ENCODE measurements around the gene MSANTD3. TPM values are rescaled to one million over a fixed set of nuclear protein-coding genes. Genes with fewer than 3 reads are reported as not detected.
A peak's percentile ranks its signal among the peaks of the same experiment; 100 is the strongest.
"Not testable (repeated sequence)": the region's sequence is repeated elsewhere in the genome, so short reads cannot be mapped to it uniquely, and the experiment has no call there.

Gene MSANTD3, protein sequence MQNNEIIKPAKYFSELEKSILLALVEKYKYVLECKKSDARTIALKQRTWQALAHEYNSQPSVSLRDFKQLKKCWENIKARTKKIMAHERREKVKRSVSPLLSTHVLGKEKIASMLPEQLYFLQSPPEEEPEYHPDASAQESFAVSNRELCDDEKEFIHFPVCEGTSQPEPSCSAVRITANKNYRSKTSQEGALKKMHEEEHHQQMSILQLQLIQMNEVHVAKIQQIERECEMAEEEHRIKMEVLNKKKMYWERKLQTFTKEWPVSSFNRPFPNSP
- total RNA-seq = 10 to 100 TPM; 27.7 to 56.0 (median 34.6) TPM

DNA sequence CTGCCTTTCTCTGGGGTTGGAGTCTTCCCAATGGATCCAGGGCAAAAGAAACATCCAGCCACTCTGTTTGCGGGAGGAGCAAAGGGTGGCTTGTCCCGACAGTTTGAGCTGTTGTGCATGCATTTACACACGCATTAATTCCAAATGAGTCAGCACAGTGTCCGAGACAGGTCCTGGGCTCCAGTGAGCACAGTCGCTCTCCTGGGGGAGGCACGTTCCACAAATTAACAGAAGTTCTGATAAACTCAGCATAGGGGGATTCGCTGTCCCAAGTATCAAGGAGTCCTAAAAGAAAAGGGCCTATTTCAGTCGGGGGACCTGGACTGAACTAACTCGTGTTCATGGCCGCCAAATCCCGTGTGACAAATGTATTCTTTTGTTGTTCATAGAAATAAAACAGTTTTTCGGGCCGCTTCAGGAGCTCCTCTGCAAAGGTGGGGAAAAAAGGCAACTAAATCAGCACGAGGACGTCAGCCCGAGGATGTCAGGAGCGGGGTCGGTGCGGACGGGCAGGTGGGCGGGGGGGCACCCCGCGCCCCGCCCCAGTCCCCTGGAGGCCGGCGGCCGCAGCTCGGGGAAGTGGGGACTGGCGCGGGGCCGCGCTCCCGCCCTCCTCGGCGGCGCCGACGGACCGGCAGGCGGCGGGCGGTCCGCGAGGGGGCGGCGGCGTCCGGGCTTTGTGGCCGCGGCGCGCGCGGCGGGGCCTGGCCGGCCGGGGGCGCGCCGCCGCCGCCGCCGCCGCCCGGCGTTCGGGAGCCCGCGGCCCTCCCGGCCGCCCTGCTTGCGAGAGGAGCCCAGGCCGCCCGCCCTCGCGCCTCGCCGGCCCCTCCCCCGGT is at the start of gene MSANTD3:
TSS of gene MSANTD3 (plus strand) at position 614 of the 836 bp plus-strand sequence. CDS start 14,796 bp downstream, outside the sequence.
- peak; percentile 57 to 78 (median 73) for ATAC-seq (replicated peaks in 6 of 8)
- Histone ChIP-seq H3K27ac (peak within 1 kb of the TSS; percentile 91 to 96), H3K4me1 (replicated peaks in 1 of 2) (peaks cover 14 to 26% of the 10 kb centered on the region in 2 donors), H3K4me3 (peak within 1 kb of the TSS; percentile 81 to 93 (median 86))
- WGBS, 10 experiments = 0 to 10% (median 0%) methylated on average over 2 to 6 of the region's 80 CpGs; no CpG with 5 or more reads in 3 of the 10 experiments
- in situ Hi-C loops (cut with MboI; ENCODE audit: low pct_unique_long_range_greater_than_20kb in 2 of 9, low sequenced_read_pairs in 9 of 9, unreplicated experiment in 9 of 9) = loop anchor here in 1 of 9 experiments (25.0 kb wide), 1 partner anchor 161 kb away; the partner anchor contains the start of gene CAVIN4

DNA sequence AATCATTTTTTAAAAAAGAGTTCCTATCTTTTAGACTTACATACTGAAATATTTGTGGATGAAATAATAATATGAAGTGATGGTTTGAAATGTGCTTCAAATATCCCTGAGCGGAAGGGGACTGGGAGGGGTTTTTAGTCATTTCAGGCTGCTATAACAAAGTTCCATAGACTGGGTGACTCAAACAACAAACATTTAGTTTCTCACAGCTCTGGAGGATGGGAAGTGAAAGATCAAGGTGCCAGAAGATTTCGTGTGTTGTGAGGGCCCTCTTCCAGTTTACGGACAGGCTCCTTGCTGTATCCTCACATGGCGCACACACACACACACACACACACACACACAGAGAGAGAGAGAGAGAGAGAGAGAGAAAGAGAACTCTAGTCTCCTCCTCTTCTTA is 47.1 kb upstream of the MSANTD3 start:
- ATAC-seq (replicated peaks in 6 of 8) = peak in 2 of 8 experiments; percentile 38 to 51
- Histone ChIP-seq H3K4me3 (no peak overlapping the region), H3K27ac (no peak overlapping the region), H3K4me1 (replicated peaks in 1 of 2) (no peaks in the 10 kb centered on the region)
- 30 to 100% (median 67%) methylated on average over 1 to 4 of the region's 4 CpGs; no CpG with 5 or more reads in 3 of the 10 experiments for WGBS, 10 experiments
- in situ Hi-C loops (cut with MboI; ENCODE audit: low pct_unique_long_range_greater_than_20kb in 2 of 9, low sequenced_read_pairs in 9 of 9, unreplicated experiment in 9 of 9) = no loop called here

DNA sequence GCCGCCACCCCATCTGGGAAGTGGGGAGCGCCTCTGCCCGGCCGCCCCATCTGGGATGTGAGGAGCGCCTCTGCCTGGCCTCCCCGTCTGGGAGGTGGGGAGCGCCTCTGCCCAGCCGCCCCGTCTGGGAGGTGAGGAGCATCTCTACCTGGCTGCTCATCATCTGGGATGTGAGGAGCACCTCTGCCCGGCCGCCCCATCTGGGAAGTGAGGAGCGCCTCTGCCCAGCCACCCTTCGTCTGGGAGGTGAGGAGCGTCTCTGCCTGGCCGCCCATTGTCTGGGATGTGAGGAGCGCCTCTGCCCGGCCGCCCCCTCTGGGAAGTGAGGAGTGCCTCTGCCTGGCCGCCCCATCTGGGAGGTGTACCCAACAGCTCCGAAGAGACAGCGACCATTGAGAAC is 34.0 kb upstream of the MSANTD3 start:
- H3K4me3 ChIP-seq; H3K27ac ChIP-seq; ATAC-seq (replicated peaks in 6 of 8); H3K4me1 ChIP-seq (replicated peaks in 1 of 2); in situ Hi-C loops (cut with MboI; ENCODE audit: low pct_unique_long_range_greater_than_20kb in 2 of 9, low sequenced_read_pairs in 9 of 9, unreplicated experiment in 9 of 9): not testable (repeated sequence)
- WGBS, 10 experiments = 97 to 100% methylated on average over 4 to 6 of the region's 21 CpGs; no CpG with 5 or more reads in 8 of the 10 experiments

DNA sequence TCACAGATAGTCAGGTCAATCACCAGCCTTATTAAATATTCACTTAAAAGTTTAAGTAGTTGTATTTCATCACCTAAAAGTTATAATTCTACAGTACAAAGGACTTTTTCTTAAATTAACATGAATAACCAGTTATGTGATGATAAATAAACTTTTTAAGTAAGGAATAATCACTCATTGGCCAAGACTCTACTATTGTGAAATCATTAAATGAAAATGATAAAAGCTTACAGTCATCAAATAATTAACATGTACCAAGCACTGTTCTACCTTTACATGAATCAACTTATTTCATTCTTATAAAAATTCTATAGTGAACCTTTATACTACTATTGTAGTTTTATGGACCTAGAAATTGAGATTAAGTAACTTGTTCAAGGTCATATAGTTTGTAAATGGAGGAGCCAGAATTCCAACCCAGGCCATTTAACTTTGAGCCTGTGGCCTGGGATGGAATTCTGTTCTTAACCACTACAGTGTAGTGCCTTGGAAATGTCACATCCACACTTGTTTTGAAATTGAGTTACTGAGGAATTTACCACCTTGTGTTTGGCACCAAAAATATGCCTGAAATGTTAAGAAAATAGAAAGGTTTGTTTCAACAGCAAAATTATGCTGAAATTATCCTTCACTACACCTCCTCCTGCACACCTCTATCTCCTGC is 32.8 kb upstream of the MSANTD3 start:
- H3K27ac ChIP-seq = no peak overlapping the region
- H3K4me1 ChIP-seq (replicated peaks in 1 of 2) = no peaks in the 10 kb centered on the region
- H3K4me3 ChIP-seq = no peak overlapping the region
- ATAC-seq (replicated peaks in 6 of 8) = no peak
- in situ Hi-C loops (cut with MboI; ENCODE audit: low pct_unique_long_range_greater_than_20kb in 2 of 9, low sequenced_read_pairs in 9 of 9, unreplicated experiment in 9 of 9) = no loop called here

DNA sequence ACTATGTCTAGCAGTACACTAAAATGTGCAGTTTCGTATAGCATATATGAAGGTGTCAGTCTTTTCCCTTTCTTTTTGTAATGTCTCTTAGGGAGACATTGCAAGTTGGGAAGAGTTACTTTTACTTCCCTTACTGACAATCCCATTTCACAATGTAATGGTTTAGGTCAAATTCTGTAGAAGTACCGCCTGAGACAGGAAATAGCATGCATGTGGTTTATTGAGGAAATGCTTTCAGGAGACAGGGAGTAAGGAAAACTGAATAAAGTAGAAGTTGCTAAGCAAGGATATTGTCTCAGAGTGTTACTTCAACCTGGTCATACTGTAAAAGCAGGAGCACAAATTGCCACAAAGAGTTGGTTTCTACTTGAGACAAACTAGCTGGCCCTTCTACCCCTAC is 32.1 kb upstream of the MSANTD3 start:
- in situ Hi-C loops (cut with MboI; ENCODE audit: low pct_unique_long_range_greater_than_20kb in 2 of 9, low sequenced_read_pairs in 9 of 9, unreplicated experiment in 9 of 9) = no loop called here
- WGBS, 10 experiments = 83 to 100% (median 100%) methylated on average over 1 to 2 of the region's 2 CpGs; no CpG with 5 or more reads in 3 of the 10 experiments
- no peak overlapping the region for H3K27ac ChIP-seq
- ATAC-seq (replicated peaks in 6 of 8) = no peak
- H3K4me1 ChIP-seq (replicated peaks in 1 of 2) = no peaks in the 10 kb centered on the region
- H3K4me3 ChIP-seq = no peak overlapping the region

DNA sequence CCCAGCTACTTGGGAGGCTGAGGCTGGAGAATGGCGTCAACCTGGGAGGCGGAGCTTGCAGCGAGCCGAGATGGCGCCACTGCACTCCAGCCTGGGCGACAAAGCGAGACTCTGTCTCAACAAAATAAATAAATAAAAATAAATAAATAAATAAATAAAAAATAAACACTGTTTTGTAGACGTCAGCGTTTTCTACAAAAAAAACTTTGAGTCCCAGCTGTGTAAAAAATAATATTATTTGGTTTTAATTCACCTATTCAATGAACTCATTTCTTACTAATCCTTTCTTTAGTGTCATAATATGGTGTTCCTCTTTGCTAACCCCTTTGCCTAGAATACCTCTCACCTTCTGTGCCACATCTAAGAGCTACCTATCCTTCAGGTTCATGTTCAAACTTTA is 30.2 kb upstream of the MSANTD3 start:
- H3K4me1 ChIP-seq (replicated peaks in 1 of 2) = no peaks in the 10 kb centered on the region
- in situ Hi-C loops (cut with MboI; ENCODE audit: low pct_unique_long_range_greater_than_20kb in 2 of 9, low sequenced_read_pairs in 9 of 9, unreplicated experiment in 9 of 9) = no loop called here
- no peak for ATAC-seq (replicated peaks in 6 of 8)
- no peak overlapping the region for H3K27ac ChIP-seq
- no peak overlapping the region for H3K4me3 ChIP-seq
- 90 to 100% (median 98%) methylated on average over 1 to 9 of the region's 9 CpGs for WGBS, 10 experiments

DNA sequence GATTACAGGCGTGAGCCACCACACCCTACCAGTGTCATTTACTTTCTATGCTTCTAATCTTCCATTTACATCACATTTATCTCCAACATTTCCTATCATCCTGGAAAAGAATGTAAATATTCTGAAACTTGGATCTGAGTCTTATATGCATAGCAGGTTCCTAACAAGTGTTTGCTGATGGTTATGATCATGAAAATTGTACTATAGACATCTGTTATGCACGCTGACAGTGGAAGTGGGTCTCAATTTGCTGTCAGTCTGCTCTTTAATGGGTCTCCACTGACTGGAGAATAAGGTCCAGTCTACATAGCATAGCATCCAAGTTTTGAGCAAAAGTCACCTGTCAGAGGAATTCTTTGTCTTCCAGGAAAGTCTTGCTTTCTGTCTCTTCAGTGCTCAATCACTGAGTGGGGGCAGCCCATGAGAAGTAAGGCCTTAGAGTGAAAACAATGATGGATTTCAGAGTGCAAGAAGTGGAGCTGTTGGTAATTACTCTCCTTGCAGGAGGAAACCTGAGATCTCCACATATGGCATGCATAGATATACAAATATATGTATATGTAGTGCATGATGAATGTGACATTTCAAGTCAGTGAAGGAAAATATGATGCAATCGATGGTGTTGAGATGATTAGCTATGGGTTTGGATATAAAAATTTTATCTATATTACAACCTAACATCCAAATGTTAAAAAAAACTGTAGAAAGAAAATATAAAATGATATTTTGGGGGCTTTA is 29.2 kb upstream of the MSANTD3 start:
- Histone ChIP-seq H3K4me3 (no peak overlapping the region), H3K27ac (no peak overlapping the region), H3K4me1 (replicated peaks in 1 of 2) (no peaks in the 10 kb centered on the region)
- 0 to 100% (median 71%) methylated on average over 1 to 2 of the region's 3 CpGs; no CpG with 5 or more reads in 1 of the 10 experiments for WGBS, 10 experiments
- ATAC-seq (replicated peaks in 6 of 8) = peak in 3 of 8 experiments; percentile 83 to 92 (median 89)
- in situ Hi-C loops (cut with MboI; ENCODE audit: low pct_unique_long_range_greater_than_20kb in 2 of 9, low sequenced_read_pairs in 9 of 9, unreplicated experiment in 9 of 9) = no loop called here

DNA sequence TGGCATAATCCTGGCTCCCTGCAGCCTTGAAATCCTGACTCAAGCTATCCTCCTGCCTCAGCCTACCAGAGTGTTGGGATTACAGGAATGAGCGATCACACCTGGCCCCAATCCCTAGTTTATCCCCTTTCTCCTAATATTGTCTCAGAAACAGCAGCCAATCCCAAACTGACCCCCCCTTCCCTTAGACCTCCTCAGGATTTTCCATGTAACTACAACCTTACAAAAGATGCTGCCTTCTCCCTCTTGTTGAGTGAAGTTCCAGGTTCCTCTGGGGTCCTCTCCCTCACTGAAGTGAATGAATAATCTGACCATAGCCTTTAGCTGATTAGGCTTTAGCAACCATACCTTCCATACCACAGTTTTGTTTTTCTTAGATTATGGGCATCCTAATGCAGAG is 25.9 kb upstream of the MSANTD3 start:
- in situ Hi-C loops (cut with MboI; ENCODE audit: low pct_unique_long_range_greater_than_20kb in 2 of 9, low sequenced_read_pairs in 9 of 9, unreplicated experiment in 9 of 9) = no loop called here
- WGBS, 10 experiments = 80 to 100% (median 85%) methylated on average over 1 of the region's 1 CpG; no CpG with 5 or more reads in 4 of the 10 experiments
- no peak overlapping the region for H3K4me3 ChIP-seq
- no peak overlapping the region for H3K27ac ChIP-seq
- ATAC-seq (replicated peaks in 6 of 8) = no peak
- no peaks in the 10 kb centered on the region for H3K4me1 ChIP-seq (replicated peaks in 1 of 2)

DNA sequence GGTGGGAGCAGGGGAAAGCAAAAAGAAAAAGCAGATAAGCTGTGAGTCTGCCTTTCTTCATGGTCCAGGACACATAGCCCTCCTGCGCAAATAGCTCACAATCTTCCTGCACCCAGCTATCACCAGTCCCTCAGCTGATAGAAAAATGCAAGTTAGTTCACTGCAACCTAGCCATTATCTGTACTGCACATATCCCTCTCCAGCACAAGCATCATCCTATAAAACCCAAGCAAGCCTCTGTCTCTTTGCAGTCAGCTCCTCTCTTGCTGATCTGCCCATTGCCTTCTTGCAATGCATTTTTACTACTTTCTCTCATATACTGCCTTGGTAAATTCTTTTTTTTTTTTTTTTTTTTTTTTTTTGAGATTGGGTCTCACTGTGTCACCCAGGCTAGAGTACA is 20.0 kb upstream of the MSANTD3 start:
- Histone ChIP-seq H3K27ac (no peak overlapping the region), H3K4me3 (no peak overlapping the region), H3K4me1 (replicated peaks in 1 of 2) (no peaks in the 10 kb centered on the region)
- WGBS, 10 experiments = 82 to 100% (median 100%) methylated on average over 1 of the region's 1 CpG; no CpG with 5 or more reads in 4 of the 10 experiments
- in situ Hi-C loops (cut with MboI; ENCODE audit: low pct_unique_long_range_greater_than_20kb in 2 of 9, low sequenced_read_pairs in 9 of 9, unreplicated experiment in 9 of 9) = no loop called here
- no peak for ATAC-seq (replicated peaks in 6 of 8)

DNA sequence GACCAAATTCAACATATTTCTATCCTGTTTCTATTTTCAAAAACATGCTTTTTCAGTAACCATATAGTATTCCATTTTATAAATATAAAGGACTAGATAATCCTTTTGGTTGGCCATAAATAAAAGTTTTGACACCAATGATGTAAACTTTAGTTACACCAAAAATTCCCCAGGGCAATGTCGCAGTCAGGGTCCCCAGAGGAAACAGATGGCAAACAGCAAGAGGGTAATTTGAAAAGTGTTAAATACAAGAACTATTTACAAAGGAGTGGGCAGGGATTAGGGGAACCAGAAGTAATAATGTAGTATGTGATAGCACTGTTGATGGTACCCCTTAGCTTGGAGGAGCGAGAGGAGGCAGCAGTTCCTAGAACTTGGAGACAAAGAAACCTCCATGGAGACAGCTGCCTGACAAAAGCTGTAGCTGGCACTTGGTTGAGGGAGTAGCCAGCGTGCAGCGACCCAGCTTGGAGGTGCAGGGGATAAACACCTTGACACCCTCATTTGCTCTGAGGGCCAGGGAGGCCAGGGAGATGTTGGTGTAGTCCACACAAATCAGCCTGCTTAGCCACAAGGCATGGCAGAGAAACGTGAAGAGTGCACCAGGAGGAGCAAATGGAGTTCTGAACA is 18.3 kb upstream of the MSANTD3 start:
- Histone ChIP-seq H3K4me3 (no peak overlapping the region), H3K4me1 (replicated peaks in 1 of 2) (no peaks in the 10 kb centered on the region), H3K27ac (no peak overlapping the region)
- WGBS, 10 experiments = 0 to 100% (median 82%) methylated on average over 1 to 4 of the region's 5 CpGs
- ATAC-seq (replicated peaks in 6 of 8) = no peak
- in situ Hi-C loops (cut with MboI; ENCODE audit: low pct_unique_long_range_greater_than_20kb in 2 of 9, low sequenced_read_pairs in 9 of 9, unreplicated experiment in 9 of 9) = no loop called here

DNA sequence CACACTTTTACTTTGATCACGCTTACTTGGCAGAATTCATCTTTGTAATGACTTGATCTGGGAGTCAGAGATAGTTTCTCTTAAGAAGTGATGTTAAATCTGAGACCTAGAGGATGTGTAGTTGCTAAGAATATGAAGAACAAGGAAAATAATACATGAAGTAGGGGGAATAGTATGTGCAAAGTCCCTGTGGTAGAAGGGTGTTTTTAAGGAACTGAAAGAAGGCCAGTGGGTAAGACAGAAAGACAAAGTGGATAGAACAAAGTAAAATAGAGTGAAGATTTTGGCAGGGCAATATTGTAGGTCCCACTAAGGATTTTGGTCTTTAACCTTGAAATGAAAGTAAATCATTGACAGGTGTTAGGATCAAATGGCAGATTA is 17.8 kb upstream of the MSANTD3 start:
- in situ Hi-C loops (cut with MboI; ENCODE audit: low pct_unique_long_range_greater_than_20kb in 2 of 9, low sequenced_read_pairs in 9 of 9, unreplicated experiment in 9 of 9) = no loop called here
- Histone ChIP-seq H3K4me1 (replicated peaks in 1 of 2) (no peaks in the 10 kb centered on the region), H3K4me3 (no peak overlapping the region), H3K27ac (no peak overlapping the region)
- ATAC-seq (replicated peaks in 6 of 8) = no peak
- 83 to 100% (median 100%) methylated on average over 1 of the region's 1 CpG; no CpG with 5 or more reads in 5 of the 10 experiments for WGBS, 10 experiments

All from motor neuron (in vitro differentiated cells).